HL-60 (cell line): Measurements from ENCODE around the gene SLC14A1.

Experiments
- CTCF ChIP-seq: IDR thresholded peaks from one replicate; pipeline ENCODE4 v1.5.1; 2011; ENCODE audit warnings: low read length, control low read depth, inconsistent platforms; ENCODE audit not compliant: insufficient read depth
- GABPA ChIP-seq: IDR thresholded peaks from 2 replicates; pipeline ENCODE4 v1.6.1; 2012; ENCODE audit warnings: low read depth
- POLR2AphosphoS5 ChIP-seq: IDR thresholded peaks from 2 replicates; pipeline ENCODE4 v1.6.1; 2012; ENCODE audit warnings: low read depth
- SPI1 ChIP-seq: IDR thresholded peaks from 2 replicates; pipeline ENCODE4 v1.6.1; 2012; ENCODE audit warnings: low read depth, mild to moderate bottlenecking, borderline replicate concordance
- TF ChIP-seq, protein P1 (sequence below): IDR thresholded peaks from 2 replicates; pipeline ENCODE4 v1.6.1; 2012; ENCODE audit warnings: low read depth; ENCODE audit not compliant: insufficient replicate concordance

- no peak for TF ChIP-seq POLR2AphosphoS5
- TF ChIP-seq CTCF: no peak
- TF ChIP-seq GABPA: no peak
- TF ChIP-seq, protein P1, sequence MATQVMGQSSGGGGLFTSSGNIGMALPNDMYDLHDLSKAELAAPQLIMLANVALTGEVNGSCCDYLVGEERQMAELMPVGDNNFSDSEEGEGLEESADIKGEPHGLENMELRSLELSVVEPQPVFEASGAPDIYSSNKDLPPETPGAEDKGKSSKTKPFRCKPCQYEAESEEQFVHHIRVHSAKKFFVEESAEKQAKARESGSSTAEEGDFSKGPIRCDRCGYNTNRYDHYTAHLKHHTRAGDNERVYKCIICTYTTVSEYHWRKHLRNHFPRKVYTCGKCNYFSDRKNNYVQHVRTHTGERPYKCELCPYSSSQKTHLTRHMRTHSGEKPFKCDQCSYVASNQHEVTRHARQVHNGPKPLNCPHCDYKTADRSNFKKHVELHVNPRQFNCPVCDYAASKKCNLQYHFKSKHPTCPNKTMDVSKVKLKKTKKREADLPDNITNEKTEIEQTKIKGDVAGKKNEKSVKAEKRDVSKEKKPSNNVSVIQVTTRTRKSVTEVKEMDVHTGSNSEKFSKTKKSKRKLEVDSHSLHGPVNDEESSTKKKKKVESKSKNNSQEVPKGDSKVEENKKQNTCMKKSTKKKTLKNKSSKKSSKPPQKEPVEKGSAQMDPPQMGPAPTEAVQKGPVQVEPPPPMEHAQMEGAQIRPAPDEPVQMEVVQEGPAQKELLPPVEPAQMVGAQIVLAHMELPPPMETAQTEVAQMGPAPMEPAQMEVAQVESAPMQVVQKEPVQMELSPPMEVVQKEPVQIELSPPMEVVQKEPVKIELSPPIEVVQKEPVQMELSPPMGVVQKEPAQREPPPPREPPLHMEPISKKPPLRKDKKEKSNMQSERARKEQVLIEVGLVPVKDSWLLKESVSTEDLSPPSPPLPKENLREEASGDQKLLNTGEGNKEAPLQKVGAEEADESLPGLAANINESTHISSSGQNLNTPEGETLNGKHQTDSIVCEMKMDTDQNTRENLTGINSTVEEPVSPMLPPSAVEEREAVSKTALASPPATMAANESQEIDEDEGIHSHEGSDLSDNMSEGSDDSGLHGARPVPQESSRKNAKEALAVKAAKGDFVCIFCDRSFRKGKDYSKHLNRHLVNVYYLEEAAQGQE: no peak
- TF ChIP-seq SPI1: no peak
Measured at GRCh38 chr18:45684341-45685115, 39.5 kb upstream of the SLC14A1 start.
